Left ventricle myocardium inferior (tissue), 1 donor: ENCODE measurements around the gene RIBC2. TPM values are rescaled to one million over a fixed set of nuclear protein-coding genes. Genes with fewer than 3 reads are reported as not detected.

Experiments used
- DNase-seq: peaks from one replicate; pipeline ENCODE4 v3.0.0-alpha.2; 2020
- H3K27ac ChIP-seq: fragments of 200-600 bp; replicated peaks from 2 replicates; pipeline ENCODE4 v1.8.0; 2021
- H3K27me3 ChIP-seq: fragments of 200-600 bp; 2 replicates; pipeline ENCODE4 v1.8.0; 2021; ENCODE audit warnings: low read depth
- H3K36me3 ChIP-seq: fragments of 200-600 bp; 2 replicates; pipeline ENCODE4 v1.8.0; 2021
- H3K4me1 ChIP-seq: fragments of 200-600 bp; 2 replicates; pipeline ENCODE4 v1.8.0; 2021
- H3K4me3 ChIP-seq: fragments of 200-600 bp; 2 replicates; pipeline ENCODE4 v1.8.0; 2021; ENCODE audit warnings: mild to moderate bottlenecking, moderate library complexity
- H3K9me3 ChIP-seq: fragments of 200-600 bp; replicated peaks from 2 replicates; pipeline ENCODE4 v1.8.0; 2021
- intact Hi-C: fragments of 100-400 bp; cut with micrococcal nuclease; formaldehyde crosslinking; loops from one replicate; pipeline ENCODE4 v1.11.0; 2022
- total RNA-seq: library from RNA; stranded (reverse); fragmentation: NEBNext Ultra II Directional; extraction: Animal tissue kit (Norgen Biotek cat#: 25700); gene quantifications from one replicate; pipeline ENCODE4 v1.2.1, GENCODE V29; 2021
- TF ChIP-seq, protein P1 (sequence below): fragments of 200-600 bp; IDR thresholded peaks from 2 replicates; pipeline ENCODE4 v1.8.0; 2021; ENCODE audit warnings: antibody characterized with exemption, mild to moderate bottlenecking, borderline replicate concordance
- donor health status: DM: no; HTN: yes; CAD: no; lungs with severe emphysema.

Gene RIBC2
- total RNA-seq, 1 donor from 2014 or later: not detected

DNA sequence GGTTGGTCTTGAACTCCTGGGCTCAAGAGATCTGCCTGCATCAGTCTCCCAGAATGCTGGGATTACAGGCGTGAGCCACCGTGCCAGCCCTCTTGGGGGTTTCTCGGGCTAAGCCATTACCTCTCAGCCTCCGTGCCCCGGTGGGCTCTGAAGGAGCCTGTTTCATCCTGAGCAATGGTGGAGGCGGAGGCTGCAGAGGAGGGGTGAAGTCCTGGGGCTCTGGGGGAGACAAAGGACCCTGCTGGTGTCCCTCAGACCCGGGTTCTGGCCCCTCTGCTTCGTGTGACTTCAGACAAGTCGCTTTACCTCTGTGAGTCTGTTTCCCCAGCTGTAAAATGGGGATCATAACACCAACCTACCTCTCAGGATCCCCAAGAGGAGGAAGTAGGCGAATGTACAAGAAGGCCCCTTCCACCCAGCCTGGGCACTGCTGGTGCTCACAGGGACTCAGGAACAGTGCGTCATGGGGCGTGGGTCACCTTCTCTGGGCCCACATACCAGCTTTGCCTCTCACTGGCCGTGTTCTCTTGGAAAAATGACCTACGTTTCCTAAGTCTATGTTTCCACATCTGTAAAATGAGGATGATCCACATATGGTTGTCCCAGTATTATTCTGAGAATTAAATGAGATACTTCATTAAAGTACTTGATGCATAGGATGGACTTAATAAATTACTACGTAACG lies 36.8 kb downstream of the RIBC2 start:
- intact Hi-C loops: no loop called here
- Histone ChIP-seq H3K4me1 (peaks cover 13% of the 10 kb centered on the region), H3K27me3 (peaks cover 35% of the 10 kb centered on the region), H3K27ac (peak overlapping the region; percentile 79), H3K4me3 (no peak overlapping the region), H3K9me3 (no peaks in the 10 kb centered on the region), H3K36me3 (no peaks in the 10 kb centered on the region)
- TF ChIP-seq, protein P1, sequence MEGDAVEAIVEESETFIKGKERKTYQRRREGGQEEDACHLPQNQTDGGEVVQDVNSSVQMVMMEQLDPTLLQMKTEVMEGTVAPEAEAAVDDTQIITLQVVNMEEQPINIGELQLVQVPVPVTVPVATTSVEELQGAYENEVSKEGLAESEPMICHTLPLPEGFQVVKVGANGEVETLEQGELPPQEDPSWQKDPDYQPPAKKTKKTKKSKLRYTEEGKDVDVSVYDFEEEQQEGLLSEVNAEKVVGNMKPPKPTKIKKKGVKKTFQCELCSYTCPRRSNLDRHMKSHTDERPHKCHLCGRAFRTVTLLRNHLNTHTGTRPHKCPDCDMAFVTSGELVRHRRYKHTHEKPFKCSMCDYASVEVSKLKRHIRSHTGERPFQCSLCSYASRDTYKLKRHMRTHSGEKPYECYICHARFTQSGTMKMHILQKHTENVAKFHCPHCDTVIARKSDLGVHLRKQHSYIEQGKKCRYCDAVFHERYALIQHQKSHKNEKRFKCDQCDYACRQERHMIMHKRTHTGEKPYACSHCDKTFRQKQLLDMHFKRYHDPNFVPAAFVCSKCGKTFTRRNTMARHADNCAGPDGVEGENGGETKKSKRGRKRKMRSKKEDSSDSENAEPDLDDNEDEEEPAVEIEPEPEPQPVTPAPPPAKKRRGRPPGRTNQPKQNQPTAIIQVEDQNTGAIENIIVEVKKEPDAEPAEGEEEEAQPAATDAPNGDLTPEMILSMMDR: no peak
- no peak for DNase-seq

DNA sequence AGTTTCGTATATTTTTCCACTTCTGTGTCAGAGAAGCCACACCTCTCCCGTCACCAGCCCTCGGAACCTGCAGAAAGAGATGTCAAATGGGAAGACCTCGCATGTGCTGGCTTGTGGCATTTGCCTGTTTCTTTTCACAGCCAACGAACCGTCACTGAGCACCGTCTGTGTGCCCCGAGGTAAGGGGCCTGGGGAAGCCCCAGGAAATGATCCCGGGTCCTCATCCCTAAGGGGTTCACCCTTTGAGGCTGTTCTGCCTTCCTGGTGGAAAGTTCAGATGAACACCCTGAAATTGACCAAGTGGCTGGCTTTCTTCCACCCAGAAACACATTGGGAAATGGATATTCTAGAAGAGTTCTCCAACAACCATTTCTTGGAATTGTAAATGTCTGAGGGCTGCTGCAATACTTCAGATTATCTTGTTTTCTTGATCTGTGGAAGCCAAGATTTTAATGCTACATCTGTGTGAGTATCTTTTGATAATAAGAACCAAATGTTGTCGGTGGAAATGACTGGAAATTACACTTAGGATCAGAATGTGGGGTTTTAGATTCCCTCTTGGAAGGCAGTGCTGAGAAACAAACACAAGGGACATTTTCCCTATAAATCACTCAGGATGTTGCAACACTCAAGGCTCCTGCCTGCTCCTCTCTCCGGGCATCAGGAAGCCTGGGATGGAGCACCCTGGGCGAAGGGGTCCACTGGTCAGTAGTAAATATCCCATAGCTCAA lies 37.6 kb downstream of the RIBC2 start:
- H3K9me3 ChIP-seq: no peaks in the 10 kb centered on the region
- no peak for DNase-seq
- H3K36me3 ChIP-seq: no peaks in the 10 kb centered on the region
- TF ChIP-seq, protein P1: no peak
- H3K4me1 ChIP-seq: peaks cover 13% of the 10 kb centered on the region
- peaks cover 38% of the 10 kb centered on the region for H3K27me3 ChIP-seq
- intact Hi-C loops: no loop called here
- H3K27ac ChIP-seq: peak overlapping the region; percentile 79
- no peak overlapping the region for H3K4me3 ChIP-seq

DNA sequence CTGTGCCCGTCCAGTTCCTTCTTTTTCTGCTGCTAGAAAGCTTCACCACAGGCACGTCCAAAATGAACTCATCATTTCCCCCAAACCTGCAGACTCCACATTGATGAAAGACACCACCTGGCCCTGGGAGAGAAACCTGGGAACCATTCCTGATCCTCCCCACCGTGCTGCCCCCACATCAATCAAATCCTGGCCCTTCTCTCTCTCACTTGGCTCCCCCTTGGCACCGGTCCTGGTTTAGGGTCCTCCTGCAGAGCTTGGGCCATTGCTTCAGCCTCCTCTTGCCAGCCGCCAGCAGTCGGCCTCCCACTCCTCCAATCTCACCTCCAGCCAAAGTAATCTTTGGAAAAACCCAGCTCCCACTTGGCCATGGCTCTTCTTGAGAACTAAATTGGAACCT lies 38.5 kb downstream of the RIBC2 start:
- no peak for DNase-seq
- Histone ChIP-seq H3K4me1 (peaks cover 13% of the 10 kb centered on the region), H3K27ac (peak overlapping the region; percentile 79), H3K27me3 (peaks cover 47% of the 10 kb centered on the region), H3K36me3 (no peaks in the 10 kb centered on the region), H3K9me3 (no peaks in the 10 kb centered on the region), H3K4me3 (no peak overlapping the region)
- TF ChIP-seq, protein P1: no peak
- intact Hi-C loops: no loop called here

DNA sequence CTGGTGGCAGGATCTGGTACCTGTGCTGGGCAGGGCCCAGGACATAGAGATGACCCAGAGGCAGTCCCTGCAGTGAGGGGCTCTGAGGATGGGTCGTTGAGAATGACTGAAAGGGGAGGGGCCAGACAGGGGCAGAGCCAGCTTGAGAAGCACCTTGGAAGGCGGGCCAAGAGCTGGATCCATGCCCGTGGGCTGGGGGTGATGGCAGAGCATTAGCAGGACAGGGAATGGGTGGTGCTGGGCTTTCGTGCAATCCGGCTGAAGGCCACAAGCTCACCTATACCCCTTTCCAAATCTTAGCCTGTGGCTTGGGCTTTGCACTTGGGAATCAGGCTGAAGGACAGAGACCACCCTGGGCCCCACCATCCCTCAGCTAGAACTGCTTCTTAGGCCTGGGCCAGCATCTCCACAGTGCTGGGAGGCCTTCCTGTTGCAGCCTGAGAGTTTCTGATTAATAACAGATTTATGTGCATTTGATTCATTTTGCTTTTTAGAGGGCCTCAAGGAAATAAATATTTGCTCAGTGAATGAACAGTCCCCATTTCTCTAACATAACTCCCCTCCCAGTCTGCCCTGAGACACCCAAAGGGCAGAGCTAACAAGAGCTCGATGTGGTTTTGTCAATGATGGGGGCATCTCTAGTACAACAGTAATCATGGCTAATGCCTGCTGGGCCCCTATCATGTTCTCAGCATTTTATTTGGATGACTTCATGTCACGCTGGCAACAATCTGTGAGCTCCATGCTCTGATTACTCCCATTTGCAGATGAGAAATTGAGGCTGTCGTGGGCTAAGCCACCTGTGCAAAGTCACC lies 39.3 kb downstream of the RIBC2 start:
- H3K4me1 ChIP-seq: peaks cover 13% of the 10 kb centered on the region
- no peaks in the 10 kb centered on the region for H3K9me3 ChIP-seq
- H3K27me3 ChIP-seq: peaks cover 47% of the 10 kb centered on the region
- no peak for DNase-seq
- TF ChIP-seq, protein P1: no peak
- intact Hi-C loops: no loop called here
- no peak overlapping the region for H3K4me3 ChIP-seq
- H3K36me3 ChIP-seq: no peaks in the 10 kb centered on the region
- peak overlapping the region; percentile 79 for H3K27ac ChIP-seq

DNA sequence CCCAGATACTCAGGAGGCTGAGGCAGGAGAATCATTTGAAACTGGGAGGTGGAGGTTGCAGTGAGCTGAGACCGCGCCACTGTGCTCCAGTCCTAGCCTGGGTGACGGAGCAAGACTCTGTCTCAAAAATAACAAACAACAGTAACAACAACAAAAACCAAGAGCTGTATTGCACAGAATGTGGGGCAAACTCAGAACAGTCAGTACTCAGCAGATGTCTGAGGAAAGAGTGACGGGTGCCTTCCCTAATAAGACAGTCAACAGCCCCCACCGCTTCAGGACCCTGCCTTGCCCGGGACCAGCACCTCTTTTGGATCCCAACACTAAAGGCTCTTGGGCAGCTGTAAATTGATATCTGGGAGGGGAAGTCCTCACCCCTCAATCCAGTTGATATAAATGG lies 40.3 kb downstream of the RIBC2 start:
- Histone ChIP-seq H3K4me3 (no peak overlapping the region), H3K4me1 (peaks cover 13% of the 10 kb centered on the region), H3K27ac (no peak overlapping the region), H3K9me3 (no peaks in the 10 kb centered on the region), H3K27me3 (peaks cover 47% of the 10 kb centered on the region), H3K36me3 (no peaks in the 10 kb centered on the region)
- intact Hi-C loops: no loop called here
- no peak for DNase-seq
- TF ChIP-seq, protein P1: no peak
